NCI-H345 treated with DMSO at 0.1 percent for 48 hours (cell line): ENCODE data around the gene PPM1N.

Experiments used
- DNase-seq: peaks from one replicate; lab custom pipeline; 2025; ENCODE audit not compliant: unreplicated experiment; lab: John Stamatoyannopoulos, UW

Gene PPM1N

GRCh38 chr19:45470762-45471081 lies 27.5 kb upstream of the PPM1N start:
- DNase-seq, result no peak

- no peak for DNase-seq
Observed at GRCh38 chr19:45471111-45471930, 26.9 kb upstream of the PPM1N start.

GRCh38 chr19:45471931-45472562 lies 26.2 kb upstream of the PPM1N start:
- no peak for DNase-seq

- no peak for DNase-seq
Observed at GRCh38 chr19:45472563-45473366, 25.5 kb upstream of the PPM1N start.

- DNase-seq, result no peak
Observed at GRCh38 chr19:45473367-45473681, 24.9 kb upstream of the PPM1N start.

- DNase-seq, result no peak
Observed at GRCh38 chr19:45473682-45474605, 24.3 kb upstream of the PPM1N start.

- DNase-seq, result peak; percentile 11
Observed at GRCh38 chr19:45474606-45475521, 23.4 kb upstream of the PPM1N start.

- no peak for DNase-seq
Observed at GRCh38 chr19:45475537-45476291, 22.5 kb upstream of the PPM1N start.

- DNase-seq, result no peak
Observed at GRCh38 chr19:45476304-45476703, 21.9 kb upstream of the PPM1N start.

- no peak for DNase-seq
Observed at GRCh38 chr19:45477186-45477585, 21.1 kb upstream of the PPM1N start.

GRCh38 chr19:45477713-45478453 lies 20.4 kb upstream of the PPM1N start:
- DNase-seq, result peak; percentile 32

- peak; percentile 65 for DNase-seq
Observed at GRCh38 chr19:45478454-45479238, 19.6 kb upstream of the PPM1N start.

GRCh38 chr19:45483033-45483432 lies 15.2 kb upstream of the PPM1N start:
- DNase-seq, result no peak

- no peak for DNase-seq
Observed at GRCh38 chr19:45484273-45484945, 13.8 kb upstream of the PPM1N start.

- peak; percentile 87 for DNase-seq
Observed at GRCh38 chr19:45485305-45486077, 12.8 kb upstream of the PPM1N start.

- DNase-seq, result no peak
Observed at GRCh38 chr19:45488708-45489107, 9.5 kb upstream of the PPM1N start.
